EL (cell line): ENCODE data around the gene KAT7.

ENCODE experiments used
- DNase-seq: peaks from one replicate; pipeline ENCODE4 v3.0.0-alpha.2; 2016

Gene KAT7

DNA sequence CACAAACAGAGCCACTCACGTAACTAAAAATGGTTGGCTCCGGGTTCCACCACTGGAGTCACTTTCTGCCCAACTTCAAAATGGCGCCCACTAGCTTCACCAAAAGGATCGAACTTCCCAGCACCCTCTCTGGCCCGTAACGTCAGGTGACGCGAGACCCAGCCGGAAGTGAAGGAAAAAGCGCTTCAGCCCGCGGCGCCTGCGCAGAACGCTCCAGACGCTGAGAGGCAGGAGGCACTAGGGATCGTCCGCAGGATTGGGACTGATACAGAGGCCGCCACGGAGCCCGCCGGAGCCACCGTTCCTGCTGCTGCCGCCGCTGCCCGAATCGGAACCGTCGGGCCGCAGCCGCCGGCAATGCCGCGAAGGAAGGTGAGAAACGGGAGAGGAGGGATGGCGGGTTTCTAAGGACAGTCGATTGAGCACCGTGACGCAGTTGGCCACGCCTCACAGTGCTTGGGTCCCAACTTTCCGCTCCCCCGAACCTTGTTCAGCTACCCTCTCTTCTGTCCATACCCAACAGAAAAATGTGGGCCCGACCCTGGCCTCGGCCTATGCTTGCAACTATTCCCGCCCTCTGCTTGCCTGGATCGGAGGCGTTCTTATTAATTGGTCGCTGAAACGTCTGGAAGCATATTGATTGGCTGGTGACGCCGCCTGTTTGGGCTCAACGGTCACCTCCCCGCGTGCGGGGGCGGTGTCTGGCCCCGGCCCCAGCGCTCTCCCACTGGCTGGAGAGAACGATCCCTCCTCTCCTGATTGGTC, at the start of gene KAT7:
KAT7 (plus strand) TSS at position 204 of the 765 bp plus-strand sequence; CDS start at position 358, 154 bp downstream.
- DNase-seq = peak; percentile 100

GRCh38 chr17:49739641-49740271, 48.7 kb upstream of the KAT7 start:
- no peak for DNase-seq

- no peak for DNase-seq
These were observed 47.3 kb upstream of the KAT7 start for GRCh38 chr17:49741009-49741691.

GRCh38 chr17:49741692-49742076, 46.8 kb upstream of the KAT7 start:
- no peak for DNase-seq

DNA sequence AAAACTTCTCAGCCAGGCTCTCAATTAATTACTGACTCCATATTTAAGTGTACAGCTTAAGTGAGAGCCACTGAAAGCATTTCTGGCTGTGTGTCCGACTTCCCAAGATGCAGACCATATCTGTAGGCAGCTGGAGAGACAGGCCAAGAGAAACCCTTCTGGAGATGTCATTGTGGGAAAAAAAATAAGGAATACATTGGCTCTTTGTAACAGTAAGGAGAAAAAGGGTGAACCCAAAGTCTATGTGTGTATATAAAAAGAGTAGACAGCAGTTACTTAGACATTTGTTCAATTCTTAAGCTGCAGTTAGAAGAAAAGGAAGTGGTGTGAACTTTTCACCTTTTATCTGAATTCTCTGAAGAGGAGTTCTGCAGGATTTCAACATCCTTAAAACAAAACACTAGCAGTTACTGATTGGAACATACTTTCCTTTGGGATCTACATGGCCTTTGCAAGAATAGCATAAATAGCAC, 46.3 kb upstream of the KAT7 start:
- no peak for DNase-seq

DNA sequence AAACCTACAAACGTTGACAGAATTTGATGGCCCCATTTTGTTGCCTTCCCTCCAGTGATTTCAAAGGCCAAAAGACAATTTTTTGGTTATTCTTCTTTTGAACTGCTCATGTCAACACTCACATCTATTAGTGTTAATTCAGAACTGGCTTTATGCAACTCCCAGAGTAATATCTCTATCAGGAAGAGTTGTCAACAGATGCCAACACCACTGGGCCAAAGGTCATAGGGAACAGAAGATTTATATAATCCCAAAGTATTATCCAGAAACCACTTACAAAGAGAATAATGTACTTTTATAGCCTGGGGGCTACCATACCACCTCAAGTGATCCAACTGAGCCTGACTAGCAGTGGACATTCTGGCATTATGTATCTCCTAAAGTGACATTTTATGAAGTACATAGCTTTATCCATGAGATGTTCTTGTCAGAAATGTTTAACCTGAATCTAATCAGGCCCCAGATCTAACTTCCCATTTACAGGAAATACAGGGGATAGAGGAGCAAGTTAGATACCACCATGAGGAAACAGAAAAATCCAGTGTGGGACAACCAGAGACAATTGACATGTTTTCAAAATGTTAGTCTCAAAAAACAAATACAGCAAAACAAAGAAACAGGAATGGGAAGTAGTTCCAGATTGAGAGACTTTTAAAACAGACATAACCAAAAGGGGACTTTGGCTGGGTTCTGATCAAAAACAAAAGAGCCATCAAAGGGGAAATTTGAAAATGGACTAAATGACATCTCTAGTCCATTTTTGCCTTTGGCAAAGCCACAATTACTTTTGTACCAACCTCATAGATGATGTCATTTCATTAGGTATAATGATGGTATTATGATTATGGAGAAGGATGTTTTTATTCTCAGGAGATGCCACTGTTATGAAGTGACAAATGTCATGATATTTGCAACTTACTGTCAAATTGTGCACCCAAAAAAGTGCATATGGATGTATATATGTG, 43.0 kb upstream of the KAT7 start:
- DNase-seq = no peak

GRCh38 chr17:49746791-49747490, 41.5 kb upstream of the KAT7 start:
- DNase-seq = no peak

- DNase-seq = no peak
These were observed 40.8 kb upstream of the KAT7 start for GRCh38 chr17:49747632-49748031.

GRCh38 chr17:49748223-49748622, 40.3 kb upstream of the KAT7 start:
- no peak for DNase-seq

- DNase-seq = no peak
These were observed 39.7 kb upstream of the KAT7 start for GRCh38 chr17:49748791-49749190.

DNA sequence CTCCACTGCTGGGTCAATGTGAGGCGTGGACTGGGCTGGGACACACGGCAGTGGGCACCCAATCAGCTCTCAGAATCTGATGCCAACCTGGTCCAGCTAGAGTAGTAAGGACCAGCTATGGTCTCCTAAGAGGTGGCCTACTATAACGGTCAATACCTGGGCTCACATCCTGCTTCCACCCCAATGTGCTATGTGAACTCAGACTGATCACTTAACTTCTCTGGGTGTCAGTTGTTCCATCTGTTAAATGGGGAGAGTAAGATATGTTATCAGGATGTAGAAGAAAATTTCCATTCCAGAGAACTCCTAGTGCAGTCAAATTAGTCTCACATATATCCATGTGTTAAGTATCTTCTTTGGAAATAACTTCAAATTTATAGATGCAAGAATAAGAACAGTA, 38.8 kb upstream of the KAT7 start:
- no peak for DNase-seq

GRCh38 chr17:49752508-49752907, 36.0 kb upstream of the KAT7 start:
- DNase-seq = no peak

GRCh38 chr17:49753959-49754391, 34.5 kb upstream of the KAT7 start:
- DNase-seq = no peak

GRCh38 chr17:49755663-49756283, 32.7 kb upstream of the KAT7 start:
- no peak for DNase-seq

GRCh38 chr17:49756323-49757150, 31.9 kb upstream of the KAT7 start:
- no peak for DNase-seq

DNA sequence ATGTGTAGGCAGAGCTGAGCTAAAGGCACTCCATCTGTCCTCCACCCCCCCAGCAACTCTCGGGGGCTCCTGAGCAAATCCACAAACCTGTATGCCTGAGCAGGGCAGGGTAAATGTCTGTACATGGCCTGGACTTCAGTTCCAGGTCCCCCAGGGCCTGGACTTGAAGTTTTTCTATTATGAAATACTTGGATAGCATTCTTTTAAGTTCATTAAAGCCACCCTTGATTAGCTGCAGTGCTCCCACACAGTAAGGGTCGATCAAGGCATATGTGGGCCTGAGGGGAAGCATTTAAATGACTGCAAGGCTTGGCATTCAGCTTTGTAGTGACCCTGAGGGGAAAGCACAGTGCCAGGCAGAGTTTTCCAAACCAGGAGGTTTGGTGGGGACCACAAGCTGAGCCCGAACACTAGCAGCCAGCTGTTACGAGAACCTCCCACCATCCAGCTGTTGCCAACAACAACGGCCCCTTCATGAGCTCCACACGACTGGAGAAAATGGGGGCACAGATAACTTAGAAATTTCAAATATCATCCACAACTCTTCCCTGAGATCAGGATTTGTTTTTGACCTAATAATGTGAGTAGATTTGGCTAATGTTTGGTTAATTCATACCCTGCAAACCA, 31.2 kb upstream of the KAT7 start:
- no peak for DNase-seq

GRCh38 chr17:49758464-49759010, 29.9 kb upstream of the KAT7 start:
- DNase-seq = peak; percentile 16

DNA sequence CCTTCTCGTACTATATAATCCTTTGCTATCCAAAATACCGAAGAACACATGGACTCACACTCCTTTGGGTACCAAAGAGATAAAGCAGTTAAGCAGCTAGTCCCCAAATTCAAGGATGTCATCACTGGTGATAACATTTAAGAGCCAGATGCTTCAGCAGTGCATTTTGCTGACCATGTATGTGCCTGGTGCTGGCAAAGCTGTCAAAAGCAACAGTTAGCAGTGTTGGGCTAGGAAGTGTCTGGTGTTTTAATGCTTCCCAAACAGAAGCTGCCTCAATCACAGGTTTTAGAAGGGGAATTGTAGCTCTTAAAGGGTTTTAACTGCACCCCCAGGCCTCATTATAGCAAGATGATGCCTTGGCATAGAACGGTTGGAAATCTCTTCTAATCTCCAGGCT, 29.3 kb upstream of the KAT7 start:
- DNase-seq = no peak

DNA sequence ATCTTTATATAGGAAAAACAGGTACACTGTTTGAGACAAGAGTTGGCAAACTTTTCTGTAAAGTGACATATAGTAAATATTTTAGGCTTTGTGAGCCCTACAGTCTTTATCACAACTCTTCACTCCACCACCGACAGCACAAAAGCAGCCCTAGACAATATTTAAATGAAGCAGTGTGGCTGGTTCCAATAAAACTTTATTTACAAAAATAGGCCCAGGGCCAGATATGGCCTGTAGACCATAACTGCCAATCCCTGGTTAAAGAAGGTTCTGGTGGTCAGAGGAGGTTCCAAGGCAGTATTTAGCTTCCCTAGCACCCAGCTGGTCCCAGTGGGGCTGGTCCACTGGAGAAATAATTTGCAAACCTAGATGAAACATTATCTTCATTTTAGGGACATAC, 28.2 kb upstream of the KAT7 start:
- no peak for DNase-seq
